Measurements from ENCODE around the gene ATP5F1D.

DNA sequence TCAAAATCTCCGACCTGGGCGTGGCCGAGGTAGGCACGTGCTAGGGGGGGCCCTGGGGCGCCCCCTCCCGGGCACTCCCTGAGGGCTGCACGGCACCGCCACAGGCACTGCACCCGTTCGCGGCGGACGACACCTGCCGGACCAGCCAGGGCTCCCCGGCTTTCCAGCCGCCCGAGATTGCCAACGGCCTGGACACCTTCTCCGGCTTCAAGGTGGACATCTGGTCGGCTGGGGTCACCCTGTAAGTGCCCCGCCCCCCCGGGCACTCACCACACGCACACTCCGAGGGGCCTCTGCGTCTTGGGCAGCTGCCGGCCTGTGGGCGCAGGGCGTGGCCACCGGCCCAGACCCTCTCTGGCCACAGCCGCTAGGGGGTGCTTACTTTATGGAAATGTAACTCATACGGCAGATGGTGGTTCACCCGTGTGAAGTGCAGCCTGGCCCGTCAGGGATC, 21.0 kb upstream of the ATP5F1D start:
- TF ChIP-seq, protein P1, sequence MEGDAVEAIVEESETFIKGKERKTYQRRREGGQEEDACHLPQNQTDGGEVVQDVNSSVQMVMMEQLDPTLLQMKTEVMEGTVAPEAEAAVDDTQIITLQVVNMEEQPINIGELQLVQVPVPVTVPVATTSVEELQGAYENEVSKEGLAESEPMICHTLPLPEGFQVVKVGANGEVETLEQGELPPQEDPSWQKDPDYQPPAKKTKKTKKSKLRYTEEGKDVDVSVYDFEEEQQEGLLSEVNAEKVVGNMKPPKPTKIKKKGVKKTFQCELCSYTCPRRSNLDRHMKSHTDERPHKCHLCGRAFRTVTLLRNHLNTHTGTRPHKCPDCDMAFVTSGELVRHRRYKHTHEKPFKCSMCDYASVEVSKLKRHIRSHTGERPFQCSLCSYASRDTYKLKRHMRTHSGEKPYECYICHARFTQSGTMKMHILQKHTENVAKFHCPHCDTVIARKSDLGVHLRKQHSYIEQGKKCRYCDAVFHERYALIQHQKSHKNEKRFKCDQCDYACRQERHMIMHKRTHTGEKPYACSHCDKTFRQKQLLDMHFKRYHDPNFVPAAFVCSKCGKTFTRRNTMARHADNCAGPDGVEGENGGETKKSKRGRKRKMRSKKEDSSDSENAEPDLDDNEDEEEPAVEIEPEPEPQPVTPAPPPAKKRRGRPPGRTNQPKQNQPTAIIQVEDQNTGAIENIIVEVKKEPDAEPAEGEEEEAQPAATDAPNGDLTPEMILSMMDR (IDR thresholded peaks at IDR 0.05), result no peak
- TF ChIP-seq POLR2AphosphoS5 (IDR thresholded peaks at IDR 0.05), result no peak
- no peak for TF ChIP-seq POLR2A (IDR thresholded peaks at IDR 0.05)
- no peak for TF ChIP-seq EP300 (IDR thresholded peaks at IDR 0.05)

All from upper lobe of left lung (tissue), 4 donors.